K562 (cell line): ENCODE data around the gene ZNF485. TPM values are rescaled to one million over a fixed set of nuclear protein-coding genes. Genes with fewer than 3 reads are reported as not detected.
"Not testable (repeated sequence)": the region's sequence is repeated elsewhere in the genome, so short reads cannot be mapped to it uniquely, and the experiment has no call there.

Experiments used
- ATAC-seq: fragments of 200-7000 bp; cut with Tn5 transposase; 3 replicates; pipeline ENCODE4 v1.9.1; 2020; ENCODE audit warnings: moderate library complexity
- BruUV-seq: library from RNA; stranded (reverse); fragments of 400-500 nt; replicated peaks from 2 replicates; lab custom pipeline; 2021; lab: Mats Ljungman, UMichigan
- CTCF ChIA-PET: fragments of 300-600 bp; formaldehyde crosslinking; extraction: SDS; loops from one replicate; lab custom pipeline; 2021; ENCODE audit warnings: low intra/inter-chr PET ratio; lab: Yijun Ruan, JAX
- POLR2A ChIA-PET: fragments of 300-600, 350-650 bp; sonication (Branson Sonifier 250); formaldehyde crosslinking; extraction: SDS; loops from one replicate; lab custom pipeline; 2021; ENCODE audit warnings: antibody characterized with exemption, inconsistent platforms; lab: Yijun Ruan, JAX
- DNase-seq, 4 experiments: peaks; one replicate each; pipeline versions ENCODE4 v3.0.0 to v3.0.0-alpha.2; 2011 to 2018; ENCODE audit warnings: low spot score in 3 of 4, mixed read lengths in 3 of 4; ENCODE audit errors: extremely low read depth in 1 of 4
- FAIRE-seq: peaks from 2 replicates; lab custom pipeline; 2011; peaks lifted over from hg19 to GRCh38; lab: Jason Lieb, UNC
- H2AFZ ChIP-seq: 2 replicates; pipeline ENCODE4 v1.6.0; 2011; ENCODE audit warnings: low read depth, low read length, control low read depth, inconsistent platforms
- H3K27ac ChIP-seq: fragments of 200-600 bp; 3 replicates; pipeline ENCODE4 v1.8.0; 2011; ENCODE audit warnings: low read depth, mild to moderate bottlenecking, control low read depth, inconsistent platforms, low read length, moderate library complexity, mixed read lengths; ENCODE audit errors: extremely low read depth
- H3K27me3 ChIP-seq, 2 experiments: fragments of 300-600 bp in 1 of 2; 2 replicates in 1 of 2; 3 replicates in 1 of 2; pipeline versions ENCODE4 v1.6.0 to v1.8.0; 2011; ENCODE audit warnings: inconsistent platforms in 2 of 2, low read length in 2 of 2, mild to moderate bottlenecking in 1 of 2, mixed read lengths in 1 of 2, moderate library complexity in 1 of 2; ENCODE audit not compliant: control insufficient read depth in 2 of 2, insufficient read depth in 2 of 2
- H3K36me3 ChIP-seq: fragments of 300-600 bp; 3 replicates; pipeline ENCODE4 v1.8.0; 2011; ENCODE audit warnings: mild to moderate bottlenecking, low read length, inconsistent platforms; ENCODE audit not compliant: control insufficient read depth, insufficient read depth
- H3K4me1 ChIP-seq, 2 experiments: fragments of 200-600 bp in 1 of 2; replicated peaks in 1 of 2; 2 replicates in 1 of 2; 3 replicates in 1 of 2; pipeline versions ENCODE4 v1.5.1 to v1.8.0; 2011; ENCODE audit warnings: inconsistent platforms in 2 of 2, low read length in 2 of 2, mild to moderate bottlenecking in 1 of 2, mixed read lengths in 1 of 2, moderate library complexity in 1 of 2; ENCODE audit not compliant: control insufficient read depth in 2 of 2, insufficient read depth in 2 of 2
- H3K4me2 ChIP-seq: 2 replicates; pipeline ENCODE4 v1.6.1; 2011; ENCODE audit warnings: low read length, control low read depth, inconsistent platforms, mixed read lengths; ENCODE audit not compliant: insufficient read depth
- H3K4me3 ChIP-seq: fragments of 200-600 bp; sonication (generic), shearing (Covaris generic); 2 replicates; pipeline ENCODE4 v1.5.1; 2016; ENCODE audit warnings: control low read depth, inconsistent platforms
- H3K79me2 ChIP-seq: fragments of 200-600 bp; 3 replicates; pipeline ENCODE4 v1.8.0; 2011; ENCODE audit warnings: low read length, inconsistent platforms; ENCODE audit not compliant: control insufficient read depth, insufficient read depth
- H3K9ac ChIP-seq, 2 experiments: 2 replicates each; pipeline versions ENCODE4 v1.6.0 to v1.6.1; 2011; ENCODE audit warnings: low read depth in 2 of 2, low read length in 2 of 2, control low read depth in 1 of 2, inconsistent platforms in 1 of 2, mild to moderate bottlenecking in 1 of 2, mixed read lengths in 1 of 2; ENCODE audit not compliant: insufficient read depth in 1 of 2
- H3K9me1 ChIP-seq: one replicate; pipeline ENCODE4 v1.6.0; 2011; ENCODE audit warnings: inconsistent platforms, mild to moderate bottlenecking, low read length, moderate library complexity; ENCODE audit not compliant: control insufficient read depth, insufficient read depth
- H3K9me3 ChIP-seq: replicated peaks from 2 replicates; pipeline ENCODE4 v1.5.1; 2011; ENCODE audit warnings: low read depth, low read length, inconsistent platforms; ENCODE audit not compliant: control insufficient read depth, insufficient read depth
- H4K20me1 ChIP-seq: replicated peaks from 2 replicates; pipeline ENCODE4 v1.6.1; 2011; ENCODE audit warnings: low read length, inconsistent platforms, mixed read lengths; ENCODE audit not compliant: control insufficient read depth, insufficient read depth
- ARID4B ChIP-seq: sonication (generic); formaldehyde crosslinking; IDR thresholded peaks from 2 replicates; pipeline ENCODE4 v1.8.0; 2022; ENCODE audit warnings: mild to moderate bottlenecking, missing genetic modification reagents
- CBX5 ChIP-seq: IDR thresholded peaks from 2 replicates; pipeline ENCODE4 v1.6.1; 2014; ENCODE audit warnings: low read depth, borderline replicate concordance
- DMBX1 ChIP-seq: fragments of 250-450 bp; sonication (Bioruptor Pico); IDR thresholded peaks from 2 replicates; pipeline ENCODE4 v1.8.0; 2022; ENCODE audit warnings: inconsistent platforms, mild to moderate bottlenecking, moderate library complexity, borderline replicate concordance
- DPF2 ChIP-seq: fragments of 450-650 bp; IDR thresholded peaks from 2 replicates; pipeline ENCODE4 v1.6.1; 2016
- WGBS: fragments of 100-300 bp; shearing (Covaris generic); methylation state at CpG from one replicate; pipeline ENCODE4 v1.1.6; 2016; ENCODE audit warnings: low coverage, mixed read lengths; ENCODE audit not compliant: insufficient coverage; ENCODE audit errors: missing lambda C conversion rate; 5-methylcytosine and 5-hydroxymethylcytosine counted together
- in situ Hi-C: fragments of 300-500 bp; cut with MboI; formaldehyde crosslinking; loops from 4 replicates; pipeline ENCODE4 v1.15.0; 2018; ENCODE audit warnings: inconsistent platforms, mixed read lengths
- intact Hi-C: fragments of 100-400 bp; cut with micrococcal nuclease; formaldehyde crosslinking; loops from 2 replicates; pipeline ENCODE4 v1.14.2; 2022
- polyA plus RNA-seq, 8 experiments: library from polyadenylated mRNA; depleted of rRNA in 4 of 8; stranded (reverse) in 5 of 8; unstranded in 3 of 8; fragments of >200 nt; fragmentation: Nextera tagmentation in 2 of 8; fragmentation: Illumina TruSeq in 1 of 8; extraction: Ambion mirVana in 2 of 8; extraction: Trizol in 1 of 8; gene quantifications; 2 replicates each; pipeline versions ENCODE4 v1.2.1 to v1.2.3, GENCODE V29; 2011 to 2014; ENCODE audit warnings: inconsistent platforms in 1 of 8, missing spikeins in 1 of 8
- total RNA-seq, 7 experiments: library from RNA; depleted of rRNA in 6 of 7; stranded (reverse); fragments of >200 nt in 6 of 7; fragmentation: Illumina TruSeq in 2 of 7; extraction: Trizol in 2 of 7; gene quantifications; 2 replicates each; pipeline versions ENCODE4 v1.2.1 to v1.2.3, GENCODE V29; 2011 to 2021; ENCODE audit warnings: low replicate concordance in 1 of 7
- TF ChIP-seq, protein P1 (sequence below): fragments of 250-450 bp; sonication (Bioruptor Pico); IDR thresholded peaks from 2 replicates; pipeline ENCODE4 v1.8.0; 2021; ENCODE audit warnings: mild to moderate bottlenecking, moderate library complexity

Gene ZNF485
- total and polyA plus RNA-seq, 9 of the 15 experiments (the other 6 are each of a cell fraction or from before 2014, with no cell fraction given), result 8.0 to 18.7 (median 11.9) TPM

DNA sequence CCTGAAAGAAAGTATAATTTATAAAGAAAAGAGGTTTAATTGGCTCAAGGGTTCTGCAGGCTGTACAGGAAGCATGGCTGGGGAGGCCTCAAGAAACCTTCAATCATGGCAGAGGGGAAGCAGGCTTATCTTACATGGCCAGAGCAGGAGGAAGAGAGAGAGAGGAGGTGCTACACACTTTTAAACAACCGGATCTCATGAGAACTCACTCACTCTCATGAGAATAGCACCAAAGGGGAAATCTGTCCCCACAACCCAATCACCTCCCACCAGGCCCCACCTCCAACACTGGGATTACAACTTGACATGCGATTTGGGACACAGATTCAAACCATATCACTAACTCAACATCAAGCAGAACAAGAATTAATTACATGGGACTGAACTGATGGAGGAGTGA, 6.9 kb upstream of the ZNF485 start (continued):
- TF ChIP-seq ARID4B (no peak), DPF2 (peak; percentile 81), DMBX1 (CRISPR knock-in tag) (peak; percentile 74; the same call in 1 of the 2 replicates)
- TF ChIP-seq, protein P1, sequence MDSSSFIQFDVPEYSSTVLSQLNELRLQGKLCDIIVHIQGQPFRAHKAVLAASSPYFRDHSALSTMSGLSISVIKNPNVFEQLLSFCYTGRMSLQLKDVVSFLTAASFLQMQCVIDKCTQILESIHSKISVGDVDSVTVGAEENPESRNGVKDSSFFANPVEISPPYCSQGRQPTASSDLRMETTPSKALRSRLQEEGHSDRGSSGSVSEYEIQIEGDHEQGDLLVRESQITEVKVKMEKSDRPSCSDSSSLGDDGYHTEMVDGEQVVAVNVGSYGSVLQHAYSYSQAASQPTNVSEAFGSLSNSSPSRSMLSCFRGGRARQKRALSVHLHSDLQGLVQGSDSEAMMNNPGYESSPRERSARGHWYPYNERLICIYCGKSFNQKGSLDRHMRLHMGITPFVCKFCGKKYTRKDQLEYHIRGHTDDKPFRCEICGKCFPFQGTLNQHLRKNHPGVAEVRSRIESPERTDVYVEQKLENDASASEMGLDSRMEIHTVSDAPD (CRISPR knock-in tag), result no peak
- TF ChIP-seq, all 486 proteins: peak for 67

DNA sequence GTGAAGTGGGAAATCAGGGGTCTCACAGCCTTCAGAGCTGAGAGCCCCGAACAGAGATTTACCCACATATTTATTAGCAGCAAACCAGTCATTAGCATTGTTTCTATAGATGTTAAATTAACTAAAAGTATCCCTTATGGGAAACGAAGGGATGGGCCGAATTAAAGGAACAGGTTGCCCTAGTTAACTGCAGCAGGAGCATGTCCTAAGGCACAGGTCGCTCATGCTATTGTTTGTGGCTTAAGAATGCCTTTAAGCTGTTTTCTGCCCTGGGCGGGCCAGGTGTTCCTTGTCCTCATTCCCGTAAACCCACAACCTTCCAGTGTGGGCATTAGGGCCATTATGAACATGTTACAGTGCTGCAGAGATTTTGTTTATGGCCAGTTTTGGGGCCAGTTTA, 4.7 kb upstream of the ZNF485 start:
- FAIRE-seq, H4K20me1 ChIP-seq, DNase-seq, H3K9me3 ChIP-seq, H3K27ac ChIP-seq, H3K9ac ChIP-seq, ATAC-seq, POLR2A ChIA-PET, H3K79me2 ChIP-seq, intact Hi-C loops, H3K4me2 ChIP-seq, H3K36me3 ChIP-seq, H2AFZ ChIP-seq, H3K4me3 ChIP-seq, in situ Hi-C loops, H3K9me1 ChIP-seq, BruUV-seq, CTCF ChIA-PET: not testable (repeated sequence)
- 0 out of 2 replicates have a peak, but pooled peaks have one; percentile 22 for TF ChIP-seq CBX5
- Histone ChIP-seq H3K4me1 (peaks cover 0 to 12% of the 10 kb centered on the region in 2 experiments; a peak in 4 of 5 replicates), H3K27me3 (peaks cover 4 to 11% of the 10 kb centered on the region in 2 experiments; a peak in 4 of 5 replicates)
- 7% methylated on average over 6 of the region's 6 CpGs for WGBS
